ENCODE results near the gene ATP4A. TPM values are rescaled to one million over a fixed set of nuclear protein-coding genes. Genes with fewer than 3 reads are reported as not detected.

The ATP4A gene
- total RNA-seq, 1 donor from 2014 or later, result not detected

GRCh38 chr19:35566738-35567137 lies 3.3 kb upstream of the ATP4A start:
- no peaks in the 10 kb centered on the region for H3K36me3 Mint-ChIP-seq (ENCODE audit: low read depth, unreplicated experiment)
- H3K27ac Mint-ChIP-seq (ENCODE audit: unreplicated experiment), result no peak overlapping the region
- Histone ChIP-seq H3K4me1 (ENCODE audit: insufficient read depth, low read length) (no peaks in the 10 kb centered on the region), H3K9me3 (ENCODE audit: insufficient read depth, low read depth, low read length) (no peaks in the 10 kb centered on the region), H4K20me1 (ENCODE audit: insufficient read depth, low read length) (no peaks in the 10 kb centered on the region), H3K27ac (ENCODE audit: low read depth, low read length) (no peak overlapping the region), H3K4me2 (ENCODE audit: low read length) (no peak overlapping the region), H3K79me2 (ENCODE audit: insufficient read depth, low read length) (no peaks in the 10 kb centered on the region), H2AFZ (ENCODE audit: low read depth, low read length) (no peak overlapping the region), H3K9ac (ENCODE audit: low read length) (no peak overlapping the region), H3K27me3 (ENCODE audit: insufficient read depth, low read length) (no peaks in the 10 kb centered on the region), H3K36me3 (ENCODE audit: insufficient read depth, low read length) (no peaks in the 10 kb centered on the region), H3K4me3 (ENCODE audit: insufficient read depth, low read depth, low read length) (no peak overlapping the region)
- H3K4me3 Mint-ChIP-seq (ENCODE audit: unreplicated experiment), result no peak overlapping the region
- peaks cover 37% of the 10 kb centered on the region for H3K27me3 Mint-ChIP-seq (ENCODE audit: low read depth, unreplicated experiment)
- no peaks in the 10 kb centered on the region for H3K4me1 Mint-ChIP-seq (ENCODE audit: low read depth, unreplicated experiment)
- TF ChIP-seq CTCF (IDR thresholded peaks at IDR 0.05; ENCODE audit: insufficient read depth, low read depth, low read length) (no peak), EZH2 (IDR thresholded peaks at IDR 0.05; ENCODE audit: insufficient read depth, low read length) (no peak)
- DNase-seq (ENCODE audit: low read depth) (no peak), FAIRE-seq (no peak)
- H3K9me3 Mint-ChIP-seq (ENCODE audit: unreplicated experiment), result no peaks in the 10 kb centered on the region

- no peaks in the 10 kb centered on the region for H3K79me2 ChIP-seq (ENCODE audit: insufficient read depth, low read length)
- no peak for DNase-seq (ENCODE audit: low read depth)
- no peaks in the 10 kb centered on the region for H3K4me1 ChIP-seq (ENCODE audit: insufficient read depth, low read length)
- Mint-ChIP-seq H3K36me3 (ENCODE audit: low read depth, unreplicated experiment) (no peaks in the 10 kb centered on the region), H3K27me3 (ENCODE audit: low read depth, unreplicated experiment) (peaks cover 42% of the 10 kb centered on the region), H3K4me1 (ENCODE audit: low read depth, unreplicated experiment) (no peaks in the 10 kb centered on the region), H3K27ac (ENCODE audit: unreplicated experiment) (no peak overlapping the region), H3K9me3 (ENCODE audit: unreplicated experiment) (no peaks in the 10 kb centered on the region), H3K4me3 (ENCODE audit: unreplicated experiment) (no peak overlapping the region)
- no peak for FAIRE-seq
- no peak overlapping the region for H3K9ac ChIP-seq (ENCODE audit: low read length)
- H3K36me3 ChIP-seq (ENCODE audit: insufficient read depth, low read length), result no peaks in the 10 kb centered on the region
- TF ChIP-seq EZH2 (IDR thresholded peaks at IDR 0.05; ENCODE audit: insufficient read depth, low read length), result no peak
- TF ChIP-seq CTCF (IDR thresholded peaks at IDR 0.05; ENCODE audit: insufficient read depth, low read depth, low read length), result no peak
- no peaks in the 10 kb centered on the region for H4K20me1 ChIP-seq (ENCODE audit: insufficient read depth, low read length)
- peaks cover 2% of the 10 kb centered on the region for H3K27me3 ChIP-seq (ENCODE audit: insufficient read depth, low read length)
- no peak overlapping the region for H3K4me3 ChIP-seq (ENCODE audit: insufficient read depth, low read depth, low read length)
- H3K4me2 ChIP-seq (ENCODE audit: low read length), result no peak overlapping the region
- H2AFZ ChIP-seq (ENCODE audit: low read depth, low read length), result no peak overlapping the region
- H3K9me3 ChIP-seq (ENCODE audit: insufficient read depth, low read depth, low read length), result no peaks in the 10 kb centered on the region
- H3K27ac ChIP-seq (ENCODE audit: low read depth, low read length), result no peak overlapping the region
Measured at GRCh38 chr19:35565016-35565856, 1.8 kb upstream of the ATP4A start.

DNA sequence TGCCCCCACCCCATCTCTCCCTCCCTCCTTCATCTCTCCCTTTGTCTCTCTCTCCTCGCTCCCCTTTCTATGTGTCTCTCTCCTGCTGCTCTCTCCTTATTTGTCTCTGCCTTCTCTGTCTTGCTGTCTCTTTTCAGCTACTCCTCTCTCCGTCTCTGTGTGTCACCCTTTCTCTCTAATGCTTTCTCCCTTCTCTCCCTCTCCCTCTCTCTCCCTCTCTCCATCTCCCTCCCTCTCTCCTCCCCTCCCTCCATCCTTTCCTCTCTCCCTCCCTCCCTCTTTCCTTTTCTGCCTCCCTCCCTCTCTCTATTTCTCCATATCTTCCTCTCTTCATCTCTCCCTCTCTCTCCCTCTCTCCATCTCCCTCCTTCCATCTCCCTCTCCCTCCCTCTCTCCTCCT lies 682 bp downstream of the ATP4A start:
- Histone ChIP-seq H3K9me3 (ENCODE audit: insufficient read depth, low read depth, low read length) (no peaks in the 10 kb centered on the region), H3K9ac (ENCODE audit: low read length) (no peak overlapping the region), H3K27ac (ENCODE audit: low read depth, low read length) (no peak overlapping the region), H3K4me3 (ENCODE audit: insufficient read depth, low read depth, low read length) (no peak overlapping the region), H2AFZ (ENCODE audit: low read depth, low read length) (no peak overlapping the region), H3K36me3 (ENCODE audit: insufficient read depth, low read length) (no peaks in the 10 kb centered on the region), H3K27me3 (ENCODE audit: insufficient read depth, low read length) (peaks cover 12% of the 10 kb centered on the region), H3K4me2 (ENCODE audit: low read length) (no peak overlapping the region), H3K79me2 (ENCODE audit: insufficient read depth, low read length) (no peaks in the 10 kb centered on the region), H4K20me1 (ENCODE audit: insufficient read depth, low read length) (no peaks in the 10 kb centered on the region), H3K4me1 (ENCODE audit: insufficient read depth, low read length) (peaks cover 2% of the 10 kb centered on the region)
- Mint-ChIP-seq H3K9me3 (ENCODE audit: unreplicated experiment) (no peaks in the 10 kb centered on the region), H3K4me1 (ENCODE audit: low read depth, unreplicated experiment) (no peaks in the 10 kb centered on the region), H3K27me3 (ENCODE audit: low read depth, unreplicated experiment) (peaks cover 51% of the 10 kb centered on the region), H3K36me3 (ENCODE audit: low read depth, unreplicated experiment) (no peaks in the 10 kb centered on the region), H3K27ac (ENCODE audit: unreplicated experiment) (no peak overlapping the region), H3K4me3 (ENCODE audit: unreplicated experiment) (no peak overlapping the region)
- FAIRE-seq, result no peak
- DNase-seq (ENCODE audit: low read depth), result no peak
- TF ChIP-seq EZH2 (IDR thresholded peaks at IDR 0.05; ENCODE audit: insufficient read depth, low read length) (no peak), CTCF (IDR thresholded peaks at IDR 0.05; ENCODE audit: insufficient read depth, low read depth, low read length) (no peak)
